CD14-positive monocyte (primary cell): Measurements from ENCODE around the gene DYSF. TPM values are rescaled to one million over a fixed set of nuclear protein-coding genes. Genes with fewer than 3 reads are reported as not detected.

Experiments
- DNase-seq, 3 donors: peaks; one replicate each; pipeline ENCODE4 v3.0.0-alpha.2; 2011 to 2022
- H2AFZ ChIP-seq: 2 replicates; pipeline ENCODE4 v1.6.0; 2012; ENCODE audit warnings: mild to moderate bottlenecking, low read depth, low read length, inconsistent platforms; ENCODE audit not compliant: insufficient read depth, poor library complexity, severe bottlenecking
- H3K27ac ChIP-seq, 2 donors: 1 replicate in 1 of 2; 2 replicates in 1 of 2; pipeline ENCODE4 v1.5.1; 2012 to 2013; ENCODE audit warnings: low read length in 2 of 2, control low read depth in 1 of 2, inconsistent platforms in 1 of 2, low read depth in 1 of 2, mild to moderate bottlenecking in 1 of 2
- H3K27me3 ChIP-seq, 2 donors: one replicate each; pipeline versions ENCODE4 v1.6.0 to v1.6.1; 2011 to 2013; ENCODE audit warnings: low read length in 2 of 2; ENCODE audit not compliant: control insufficient read depth in 2 of 2, insufficient read depth in 2 of 2
- H3K36me3 ChIP-seq, 2 donors: replicated peaks in 1 of 2; 1 replicate in 1 of 2; 2 replicates in 1 of 2; pipeline versions ENCODE4 v1.5.1 to v1.6.1; 2012 to 2013; ENCODE audit warnings: low read length in 2 of 2, control low read depth in 1 of 2, inconsistent platforms in 1 of 2, mild to moderate bottlenecking in 1 of 2; ENCODE audit not compliant: insufficient read depth in 2 of 2, control insufficient read depth in 1 of 2
- H3K4me1 ChIP-seq, 2 donors: 1 replicate in 1 of 2; 2 replicates in 1 of 2; pipeline versions ENCODE4 v1.5.1 to v1.6.1; 2012 to 2013; ENCODE audit warnings: low read length in 2 of 2, control low read depth in 1 of 2, inconsistent platforms in 1 of 2, mild to moderate bottlenecking in 1 of 2, moderate library complexity in 1 of 2; ENCODE audit not compliant: insufficient read depth in 2 of 2, control insufficient read depth in 1 of 2
- H3K4me2 ChIP-seq: replicated peaks from 2 replicates; pipeline ENCODE3; 2012; ENCODE audit warnings: low read length, moderate library complexity, mild to moderate bottlenecking; ENCODE audit not compliant: poor library complexity, severe bottlenecking; ENCODE audit errors: extremely low read depth
- H3K4me3 ChIP-seq, 3 experiments: fragments of 200-600 bp in 1 of 3; sonication (generic) in 1 of 3; replicated peaks in 1 of 3; 1 replicate in 2 of 3; 2 replicates in 1 of 3; pipeline ENCODE4 v1.5.1; 2011 to 2013; ENCODE audit warnings: low read length in 3 of 3, mild to moderate bottlenecking in 3 of 3, control low read depth in 2 of 3, low read depth in 2 of 3, inconsistent platforms in 1 of 3, moderate library complexity in 1 of 3
- H3K79me2 ChIP-seq: 2 replicates; pipeline ENCODE4 v1.6.0; 2012; ENCODE audit warnings: mild to moderate bottlenecking, control low read depth, inconsistent platforms, low read length, moderate library complexity; ENCODE audit not compliant: insufficient read depth
- H3K9ac ChIP-seq: 2 replicates; pipeline ENCODE4 v1.6.0; 2017; ENCODE audit warnings: low read length, mild to moderate bottlenecking; ENCODE audit not compliant: insufficient read depth, poor library complexity, severe bottlenecking
- H3K9me3 ChIP-seq, 2 donors: replicated peaks in 1 of 2; 1 replicate in 1 of 2; 2 replicates in 1 of 2; pipeline versions ENCODE4 v1.5.1 to v1.6.1; 2012 to 2013; ENCODE audit warnings: low read length in 2 of 2, control low read depth in 1 of 2; ENCODE audit not compliant: control insufficient read depth in 1 of 2, insufficient read depth in 1 of 2
- H4K20me1 ChIP-seq: 2 replicates; pipeline ENCODE4 v1.6.0; 2012; ENCODE audit warnings: mild to moderate bottlenecking, low read length, control low read depth, moderate library complexity; ENCODE audit not compliant: insufficient read depth
- H3K27ac Mint-ChIP-seq, 7 donors: one replicate each; pipeline ENCODE4 v1.8.0; 2020; ENCODE audit warnings: mild to moderate bottlenecking in 7 of 7, mixed read lengths in 7 of 7, moderate library complexity in 6 of 7, inconsistent platforms in 2 of 7
- H3K27me3 Mint-ChIP-seq, 3 donors: one replicate each; pipeline ENCODE4 v1.8.0; 2021 to 2022; ENCODE audit warnings: low read depth in 3 of 3, mild to moderate bottlenecking in 3 of 3, mixed read lengths in 3 of 3, moderate library complexity in 3 of 3, inconsistent platforms in 1 of 3
- H3K36me3 Mint-ChIP-seq, 2 donors: one replicate each; pipeline ENCODE4 v1.8.0; 2020; ENCODE audit warnings: mixed read lengths in 2 of 2, inconsistent platforms in 1 of 2, mild to moderate bottlenecking in 1 of 2
- H3K4me1 Mint-ChIP-seq: one replicate; pipeline ENCODE4 v1.8.0; 2020; ENCODE audit warnings: mild to moderate bottlenecking, mixed read lengths
- H3K4me3 Mint-ChIP-seq, 2 donors: one replicate each; pipeline ENCODE4 v1.8.0; 2020; ENCODE audit warnings: mild to moderate bottlenecking in 2 of 2, mixed read lengths in 2 of 2, moderate library complexity in 1 of 2
- H3K9me3 Mint-ChIP-seq, 7 donors: one replicate each; pipeline ENCODE4 v1.8.0; 2020 to 2022; ENCODE audit warnings: mixed read lengths in 7 of 7, mild to moderate bottlenecking in 6 of 7, moderate library complexity in 6 of 7, inconsistent platforms in 2 of 7
- WGBS: methylation state at CpG from one replicate; pipeline ENCODE4 v1.1.5; 2013; ENCODE audit warnings: missing lambda C conversion rate; ENCODE audit not compliant: insufficient coverage; 5-methylcytosine and 5-hydroxymethylcytosine counted together
- intact Hi-C, 2 donors: fragments of 100-400 bp; cut with micrococcal nuclease; formaldehyde crosslinking; loops; one replicate each; pipeline versions ENCODE4 v1.15.0 to v1.15.1; 2023
- polyA plus RNA-seq, 3 donors: library from polyadenylated mRNA; depleted of rRNA in 1 of 3; unstranded in 2 of 3; stranded (reverse) in 1 of 3; fragments of 300-500 nt in 2 of 3; fragments of >200 nt in 1 of 3; fragmentation: Illumina TruSeq in 2 of 3; gene quantifications; 1 replicate in 2 of 3; 2 replicates in 1 of 3; pipeline ENCODE4 v1.2.3, GENCODE V29; 2012 to 2021
- TF ChIP-seq, protein P1 (sequence below): fragments of 200-600 bp; IDR thresholded peaks from one replicate; pipeline ENCODE4 v1.8.0; 2022; ENCODE audit warnings: antibody characterized with exemption, mild to moderate bottlenecking

Gene DYSF
- polyA plus RNA-seq, 3 donors = 16.1 to 72.5 (median 31.2) TPM

DNA sequence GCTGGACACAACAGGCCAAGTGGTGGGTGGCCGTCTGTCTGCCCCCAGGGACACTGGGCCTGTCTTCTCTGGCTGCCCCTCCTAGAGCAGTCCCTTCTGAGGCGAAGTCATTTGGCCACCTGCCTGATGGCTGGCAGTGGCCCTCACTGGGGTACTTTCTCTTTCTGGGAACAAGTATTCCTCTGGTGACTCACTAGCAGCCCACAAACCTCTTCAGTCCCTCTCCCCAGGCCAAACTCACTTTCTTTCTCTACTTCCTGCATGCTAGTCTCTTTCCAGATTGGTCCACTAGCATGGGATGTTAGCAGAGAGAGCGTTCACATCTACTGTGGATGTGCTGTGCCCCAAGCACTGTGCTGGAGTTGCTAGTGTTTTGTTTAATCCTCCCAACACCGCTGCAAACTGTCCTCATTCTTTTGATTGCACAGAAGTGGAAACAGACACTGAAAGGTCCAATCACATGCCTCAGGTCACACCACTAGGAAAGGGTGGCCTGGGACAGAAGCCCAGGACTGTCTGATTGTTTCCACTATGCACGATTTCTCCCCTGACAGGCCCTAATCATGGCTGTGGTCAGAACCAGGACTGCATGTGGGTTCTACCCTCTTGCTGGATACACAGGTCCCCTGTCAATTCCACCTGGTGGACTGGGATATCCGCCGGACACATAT is 5.2 kb downstream of the DYSF start:
- H3K4me3 Mint-ChIP-seq = no peak overlapping the region
- H3K27ac Mint-ChIP-seq = peak overlapping the region in 3 of 7 donors; percentile 38 to 76 (median 66)
- Histone ChIP-seq H4K20me1 (peaks cover 91% of the 10 kb centered on the region), H3K27me3 (peaks cover 0 to 3% of the 10 kb centered on the region in 2 donors), H3K36me3 (peaks cover 24 to 70% of the 10 kb centered on the region in 2 donors), H3K4me1 (peaks cover 42 to 64% of the 10 kb centered on the region in 2 donors), H3K9ac (no peak overlapping the region), H3K4me2 (no peak overlapping the region), H3K4me3 (no peak overlapping the region), H3K79me2 (peaks cover 100% of the 10 kb centered on the region), H3K27ac (peak overlapping the region in 1 of 2 donors; percentile 61), H2AFZ (no peak overlapping the region), H3K9me3 (peaks cover 0 to 17% of the 10 kb centered on the region in 2 donors)
- peaks cover 70% of the 10 kb centered on the region for H3K4me1 Mint-ChIP-seq
- WGBS = 89% methylated on average over 5 of the region's 7 CpGs
- peaks cover 4 to 17% (median 11%) of the 10 kb centered on the region in 7 donors for H3K9me3 Mint-ChIP-seq
- DNase-seq = no peak
- TF ChIP-seq, protein P1, sequence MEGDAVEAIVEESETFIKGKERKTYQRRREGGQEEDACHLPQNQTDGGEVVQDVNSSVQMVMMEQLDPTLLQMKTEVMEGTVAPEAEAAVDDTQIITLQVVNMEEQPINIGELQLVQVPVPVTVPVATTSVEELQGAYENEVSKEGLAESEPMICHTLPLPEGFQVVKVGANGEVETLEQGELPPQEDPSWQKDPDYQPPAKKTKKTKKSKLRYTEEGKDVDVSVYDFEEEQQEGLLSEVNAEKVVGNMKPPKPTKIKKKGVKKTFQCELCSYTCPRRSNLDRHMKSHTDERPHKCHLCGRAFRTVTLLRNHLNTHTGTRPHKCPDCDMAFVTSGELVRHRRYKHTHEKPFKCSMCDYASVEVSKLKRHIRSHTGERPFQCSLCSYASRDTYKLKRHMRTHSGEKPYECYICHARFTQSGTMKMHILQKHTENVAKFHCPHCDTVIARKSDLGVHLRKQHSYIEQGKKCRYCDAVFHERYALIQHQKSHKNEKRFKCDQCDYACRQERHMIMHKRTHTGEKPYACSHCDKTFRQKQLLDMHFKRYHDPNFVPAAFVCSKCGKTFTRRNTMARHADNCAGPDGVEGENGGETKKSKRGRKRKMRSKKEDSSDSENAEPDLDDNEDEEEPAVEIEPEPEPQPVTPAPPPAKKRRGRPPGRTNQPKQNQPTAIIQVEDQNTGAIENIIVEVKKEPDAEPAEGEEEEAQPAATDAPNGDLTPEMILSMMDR = no peak
- peaks cover 54 to 65% of the 10 kb centered on the region in 2 donors for H3K36me3 Mint-ChIP-seq
- peaks cover 3 to 15% (median 10%) of the 10 kb centered on the region in 3 donors for H3K27me3 Mint-ChIP-seq
- intact Hi-C loops = no loop called here

DNA sequence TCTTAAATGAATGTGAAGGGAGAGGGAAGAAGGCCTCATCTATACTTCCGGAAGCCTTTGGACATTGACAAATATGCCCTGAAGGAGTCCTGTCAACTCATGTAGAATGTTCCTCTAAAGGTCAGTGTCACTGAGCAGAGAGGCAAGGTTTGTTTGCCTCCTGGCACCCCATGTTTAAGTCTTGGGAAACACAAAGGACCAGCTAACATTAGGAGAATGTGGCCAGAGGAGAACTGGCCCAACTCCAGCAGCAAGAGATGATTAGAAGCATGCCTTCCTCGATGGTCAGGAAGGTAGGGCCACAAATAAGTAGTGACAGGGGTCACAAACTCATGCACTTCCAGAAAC is 5.7 kb downstream of the DYSF start:
- no peak overlapping the region for H3K4me2 ChIP-seq
- H2AFZ ChIP-seq = no peak overlapping the region
- peaks cover 54 to 65% of the 10 kb centered on the region in 2 donors for H3K36me3 Mint-ChIP-seq
- peaks cover 24 to 75% of the 10 kb centered on the region in 2 donors for H3K36me3 ChIP-seq
- peaks cover 3 to 15% (median 10%) of the 10 kb centered on the region in 3 donors for H3K27me3 Mint-ChIP-seq
- peaks cover 0 to 8% of the 10 kb centered on the region in 2 donors for H3K27me3 ChIP-seq
- no peak overlapping the region for H3K4me3 ChIP-seq
- H3K27ac Mint-ChIP-seq = peak overlapping the region in 1 of 7 donors; percentile 17
- H3K9ac ChIP-seq = no peak overlapping the region
- peaks cover 38 to 62% of the 10 kb centered on the region in 2 donors for H3K4me1 ChIP-seq
- intact Hi-C loops = no loop called here
- H3K4me1 Mint-ChIP-seq = peaks cover 68% of the 10 kb centered on the region
- H3K79me2 ChIP-seq = peaks cover 100% of the 10 kb centered on the region
- H3K27ac ChIP-seq = peak overlapping the region in 1 of 2 donors; percentile 61
- H3K9me3 Mint-ChIP-seq = peaks cover 4 to 17% (median 11%) of the 10 kb centered on the region in 7 donors
- TF ChIP-seq, protein P1 = no peak
- DNase-seq = no peak
- 100% methylated on average over 2 of the region's 2 CpGs for WGBS
- peaks cover 96% of the 10 kb centered on the region for H4K20me1 ChIP-seq
- no peak overlapping the region for H3K4me3 Mint-ChIP-seq
- H3K9me3 ChIP-seq = peaks cover 0 to 17% of the 10 kb centered on the region in 2 donors
